ENCODE measurements around the gene CDK8. TPM values are rescaled to one million over a fixed set of nuclear protein-coding genes. Genes with fewer than 3 reads are reported as not detected.

The CDK8 gene
- 30.0 and 33.3 TPM in 2 replicates for total RNA-seq
- long read RNA-seq, partial matches to known transcripts, result 5 of 7 reads
- long read RNA-seq, other reads (novel, unspliced or antisense), result 2 of 7 reads

DNA sequence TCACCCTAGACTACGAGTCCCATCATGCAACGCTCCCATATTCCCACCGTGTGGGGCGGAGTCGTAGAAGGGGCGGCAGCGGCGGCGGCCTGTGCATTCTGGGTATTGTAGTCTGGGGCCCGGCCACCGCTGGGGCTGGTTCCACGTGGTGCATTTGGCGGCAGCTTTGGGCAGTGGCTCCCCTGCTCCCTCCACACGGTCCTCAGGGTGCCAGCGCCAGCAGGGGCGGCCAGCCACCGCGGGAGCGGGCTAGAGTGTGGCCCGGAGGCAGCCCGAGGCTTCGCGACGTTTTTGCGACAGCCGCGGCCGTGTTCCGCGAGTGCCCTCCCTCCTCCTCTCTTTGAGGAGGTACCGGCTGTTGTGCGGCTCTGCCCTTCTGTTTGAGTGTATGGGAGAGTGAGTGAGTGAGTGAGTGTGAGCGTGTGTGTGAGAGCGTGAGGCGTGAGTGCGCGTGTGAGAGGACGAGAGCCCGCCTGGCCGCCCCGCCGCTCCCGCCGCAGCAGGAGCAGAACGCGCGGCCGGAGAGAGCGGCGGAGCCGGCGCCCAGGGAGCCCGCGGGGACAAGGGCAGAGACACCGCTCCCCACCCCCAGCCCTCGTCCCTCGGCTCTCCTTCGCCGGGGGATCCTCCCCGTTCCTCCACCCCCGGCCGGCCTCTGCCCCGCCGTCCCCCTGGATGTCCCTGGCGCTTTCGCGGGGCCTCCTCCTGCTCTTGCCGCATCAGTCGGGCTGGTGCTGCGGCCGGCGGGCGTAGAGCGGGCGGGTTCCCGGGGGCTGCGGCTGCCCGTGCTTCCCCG, at the start of gene CDK8:
Gene CDK8 (plus strand): TSS at position 343 of the 796 bp plus-strand sequence. CDS start 513 bp downstream, outside the sequence.
- peaks cover 35% of the 10 kb centered on the region for H3K4me1 Mint-ChIP-seq
- H3K36me3 Mint-ChIP-seq (ENCODE audit: low read depth), result no peaks in the 10 kb centered on the region
- peak; percentile 82 for DNase-seq (ENCODE audit: low read depth, low spot score)
- peak within 1 kb of the TSS; percentile 96 for H3K27ac Mint-ChIP-seq (ENCODE audit: unreplicated experiment)
- H3K27me3 Mint-ChIP-seq (ENCODE audit: low read depth), result peaks cover 9% of the 10 kb centered on the region
- TF ChIP-seq, protein P1, sequence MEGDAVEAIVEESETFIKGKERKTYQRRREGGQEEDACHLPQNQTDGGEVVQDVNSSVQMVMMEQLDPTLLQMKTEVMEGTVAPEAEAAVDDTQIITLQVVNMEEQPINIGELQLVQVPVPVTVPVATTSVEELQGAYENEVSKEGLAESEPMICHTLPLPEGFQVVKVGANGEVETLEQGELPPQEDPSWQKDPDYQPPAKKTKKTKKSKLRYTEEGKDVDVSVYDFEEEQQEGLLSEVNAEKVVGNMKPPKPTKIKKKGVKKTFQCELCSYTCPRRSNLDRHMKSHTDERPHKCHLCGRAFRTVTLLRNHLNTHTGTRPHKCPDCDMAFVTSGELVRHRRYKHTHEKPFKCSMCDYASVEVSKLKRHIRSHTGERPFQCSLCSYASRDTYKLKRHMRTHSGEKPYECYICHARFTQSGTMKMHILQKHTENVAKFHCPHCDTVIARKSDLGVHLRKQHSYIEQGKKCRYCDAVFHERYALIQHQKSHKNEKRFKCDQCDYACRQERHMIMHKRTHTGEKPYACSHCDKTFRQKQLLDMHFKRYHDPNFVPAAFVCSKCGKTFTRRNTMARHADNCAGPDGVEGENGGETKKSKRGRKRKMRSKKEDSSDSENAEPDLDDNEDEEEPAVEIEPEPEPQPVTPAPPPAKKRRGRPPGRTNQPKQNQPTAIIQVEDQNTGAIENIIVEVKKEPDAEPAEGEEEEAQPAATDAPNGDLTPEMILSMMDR (conservative IDR thresholded peaks at IDR 0.05), result no peak
- H3K9me3 Mint-ChIP-seq, result no peaks in the 10 kb centered on the region
- peak within 1 kb of the TSS; percentile 96 for H3K4me3 Mint-ChIP-seq

DNA sequence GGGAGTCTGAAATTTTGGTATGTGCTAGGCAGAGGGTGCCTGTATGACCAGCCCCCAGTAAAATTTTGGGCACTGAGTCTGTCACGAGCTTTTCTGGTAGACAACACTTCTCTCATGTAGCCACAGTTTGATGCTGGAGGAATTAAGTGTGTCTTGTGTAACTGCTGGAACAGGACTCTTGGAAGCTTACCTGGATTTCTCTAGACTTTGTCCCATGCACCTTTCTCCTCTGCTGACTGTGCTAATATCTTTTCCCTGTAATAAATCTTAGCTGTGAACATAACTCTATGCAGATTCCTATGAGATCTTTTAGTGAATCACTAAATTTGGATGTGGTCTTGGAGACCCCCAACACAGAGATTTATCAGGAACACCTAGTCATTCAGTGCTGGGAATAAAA, 45.6 kb upstream of the CDK8 start:
- Mint-ChIP-seq H3K27ac (ENCODE audit: unreplicated experiment) (no peak overlapping the region), H3K4me3 (no peak overlapping the region), H3K36me3 (ENCODE audit: low read depth) (peaks cover 14% of the 10 kb centered on the region), H3K4me1 (no peaks in the 10 kb centered on the region), H3K27me3 (ENCODE audit: low read depth) (no peaks in the 10 kb centered on the region), H3K9me3 (no peaks in the 10 kb centered on the region)
- TF ChIP-seq, protein P1 (conservative IDR thresholded peaks at IDR 0.05), result no peak
- DNase-seq (ENCODE audit: low read depth, low spot score), result no peak

DNA sequence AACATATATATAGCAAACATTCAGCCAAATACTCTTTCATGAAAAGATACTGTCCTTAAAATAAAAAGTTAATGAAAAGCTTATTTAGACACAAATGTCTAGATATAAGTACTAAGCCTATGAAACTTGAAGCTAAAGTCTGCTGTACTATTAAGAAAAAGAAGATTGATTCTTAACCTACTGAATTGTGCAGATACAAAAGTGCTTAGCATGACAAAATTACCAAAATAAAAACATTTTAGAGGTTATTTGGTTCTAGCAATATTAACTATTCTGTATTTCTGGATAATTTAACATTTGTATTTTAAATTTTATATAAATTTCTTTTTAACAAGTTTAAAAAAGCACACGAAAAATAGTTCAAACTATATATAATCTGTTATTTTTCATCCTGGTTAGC, 40.6 kb upstream of the CDK8 start:
- no peak overlapping the region for H3K4me3 Mint-ChIP-seq

DNA sequence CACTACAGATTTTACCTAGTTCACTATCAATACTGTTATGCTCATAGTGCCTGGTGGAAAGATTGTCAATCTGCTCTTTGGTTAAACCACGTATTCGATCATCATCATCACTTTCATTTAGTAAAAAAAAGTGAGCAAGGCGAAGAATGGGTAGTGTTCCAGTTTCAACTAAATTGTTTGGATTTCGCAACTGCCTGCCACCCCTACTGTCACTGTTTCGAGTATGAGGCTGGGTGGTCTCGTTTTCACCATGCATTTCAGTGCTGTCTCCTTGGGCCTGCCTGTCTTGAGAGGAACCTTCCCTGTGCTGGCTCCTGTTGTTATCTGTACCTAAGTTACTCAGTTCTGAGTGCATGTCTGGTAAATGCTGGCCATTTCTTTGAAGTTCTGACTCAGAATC, 39.9 kb upstream of the CDK8 start:
- no peak overlapping the region for H3K4me3 Mint-ChIP-seq
- TF ChIP-seq, protein P1 (conservative IDR thresholded peaks at IDR 0.05), result no peak

More for the DNA sequence above, 40.6 kb upstream of the CDK8 start:
- TF ChIP-seq, protein P1 (conservative IDR thresholded peaks at IDR 0.05), result no peak
- H3K27ac Mint-ChIP-seq (ENCODE audit: unreplicated experiment), result no peak overlapping the region
- DNase-seq (ENCODE audit: low read depth, low spot score), result no peak
- no peaks in the 10 kb centered on the region for H3K4me1 Mint-ChIP-seq
- no peaks in the 10 kb centered on the region for H3K27me3 Mint-ChIP-seq (ENCODE audit: low read depth)
- H3K9me3 Mint-ChIP-seq, result no peaks in the 10 kb centered on the region
- H3K36me3 Mint-ChIP-seq (ENCODE audit: low read depth), result peaks cover 30% of the 10 kb centered on the region

DNA sequence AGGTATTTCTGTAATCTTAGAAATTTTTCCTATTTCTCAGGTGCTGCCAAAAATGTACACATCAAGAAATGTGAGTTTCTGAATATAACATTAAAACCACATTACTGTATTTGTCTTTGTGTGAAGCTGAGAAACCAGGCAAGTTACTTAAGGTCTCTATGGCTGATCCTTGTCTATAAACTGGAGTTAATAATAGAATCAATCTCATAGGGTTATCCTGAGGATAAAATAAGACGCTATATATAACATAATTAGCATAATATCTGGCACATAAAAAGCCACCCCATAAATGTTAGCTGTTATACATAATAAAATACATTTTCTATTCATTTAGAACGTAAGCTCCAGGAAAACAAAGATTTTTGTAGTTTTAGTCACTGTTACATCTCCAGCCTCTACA, 37.9 kb upstream of the CDK8 start:
- Mint-ChIP-seq H3K4me1 (peaks cover 14% of the 10 kb centered on the region), H3K4me3 (no peak overlapping the region), H3K27ac (ENCODE audit: unreplicated experiment) (no peak overlapping the region), H3K27me3 (ENCODE audit: low read depth) (no peaks in the 10 kb centered on the region), H3K9me3 (no peaks in the 10 kb centered on the region), H3K36me3 (ENCODE audit: low read depth) (peaks cover 27% of the 10 kb centered on the region)
- DNase-seq (ENCODE audit: low read depth, low spot score), result no peak
- TF ChIP-seq, protein P1 (conservative IDR thresholded peaks at IDR 0.05), result no peak

More for the DNA sequence above, 39.9 kb upstream of the CDK8 start:
- DNase-seq (ENCODE audit: low read depth, low spot score), result no peak
- H3K9me3 Mint-ChIP-seq, result no peaks in the 10 kb centered on the region
- no peaks in the 10 kb centered on the region for H3K4me1 Mint-ChIP-seq
- H3K27ac Mint-ChIP-seq (ENCODE audit: unreplicated experiment), result no peak overlapping the region
- H3K27me3 Mint-ChIP-seq (ENCODE audit: low read depth), result no peaks in the 10 kb centered on the region
- peaks cover 27% of the 10 kb centered on the region for H3K36me3 Mint-ChIP-seq (ENCODE audit: low read depth)

All from neural crest cell (in vitro differentiated cells).